HG03342 (cell line): ENCODE data around the gene GPR158.

ENCODE experiments used
- ATAC-seq: cut with Tn5 transposase; IDR thresholded peaks from one replicate; pipeline ENCODE4 v1.9.1; 2021; ENCODE audit warnings: mild to moderate bottlenecking, moderate library complexity; ENCODE audit not compliant: unreplicated experiment

The GPR158 gene

GRCh38 chr10:25492040-25492439 lies 317.2 kb downstream of the GPR158 start:
- no peak for ATAC-seq

- no peak for ATAC-seq
Measured at GRCh38 chr10:25492680-25493079, 317.9 kb downstream of the GPR158 start.

GRCh38 chr10:25493122-25493893 lies 318.5 kb downstream of the GPR158 start:
- ATAC-seq: no peak

- ATAC-seq: no peak
Measured at GRCh38 chr10:25497246-25497645, 322.4 kb downstream of the GPR158 start.

GRCh38 chr10:25498645-25499044 lies 323.8 kb downstream of the GPR158 start:
- ATAC-seq: no peak

- no peak for ATAC-seq
Measured at GRCh38 chr10:25501912-25502311, 327.1 kb downstream of the GPR158 start.

- no peak for ATAC-seq
Measured at GRCh38 chr10:25502453-25502852, 327.7 kb downstream of the GPR158 start.

GRCh38 chr10:25504306-25504705 lies 329.5 kb downstream of the GPR158 start:
- ATAC-seq: no peak

GRCh38 chr10:25504838-25505237 lies 330.0 kb downstream of the GPR158 start:
- no peak for ATAC-seq

- ATAC-seq: no peak
Measured at GRCh38 chr10:25505466-25505865, 330.7 kb downstream of the GPR158 start.

- no peak for ATAC-seq
Measured at GRCh38 chr10:25506821-25507335, 332.1 kb downstream of the GPR158 start.

- ATAC-seq: no peak
Measured at GRCh38 chr10:25508112-25508815, 333.5 kb downstream of the GPR158 start.

GRCh38 chr10:25509151-25509550 lies 334.4 kb downstream of the GPR158 start:
- ATAC-seq: no peak

GRCh38 chr10:25522294-25522693 lies 347.5 kb downstream of the GPR158 start:
- ATAC-seq: no peak

- ATAC-seq: no peak
Measured at GRCh38 chr10:25522946-25523608, 348.3 kb downstream of the GPR158 start.

GRCh38 chr10:25530306-25530705 lies 355.5 kb downstream of the GPR158 start:
- no peak for ATAC-seq

- no peak for ATAC-seq
Measured at GRCh38 chr10:25531457-25532061, 356.8 kb downstream of the GPR158 start.

GRCh38 chr10:25532213-25532612 lies 357.4 kb downstream of the GPR158 start:
- no peak for ATAC-seq

GRCh38 chr10:25536027-25536426 lies 361.2 kb downstream of the GPR158 start:
- ATAC-seq: no peak

GRCh38 chr10:25547382-25547781 lies 372.6 kb downstream of the GPR158 start:
- ATAC-seq: no peak

- ATAC-seq: no peak
Measured at GRCh38 chr10:25552283-25552919, 377.6 kb downstream of the GPR158 start.
